ENCODE results near the gene EXOC6. TPM values are rescaled to one million over a fixed set of nuclear protein-coding genes. Genes with fewer than 3 reads are reported as not detected.

The EXOC6 gene
- total and polyA plus RNA-seq, 8 donors: 17.5 to 24.0 (median 19.8) TPM

DNA sequence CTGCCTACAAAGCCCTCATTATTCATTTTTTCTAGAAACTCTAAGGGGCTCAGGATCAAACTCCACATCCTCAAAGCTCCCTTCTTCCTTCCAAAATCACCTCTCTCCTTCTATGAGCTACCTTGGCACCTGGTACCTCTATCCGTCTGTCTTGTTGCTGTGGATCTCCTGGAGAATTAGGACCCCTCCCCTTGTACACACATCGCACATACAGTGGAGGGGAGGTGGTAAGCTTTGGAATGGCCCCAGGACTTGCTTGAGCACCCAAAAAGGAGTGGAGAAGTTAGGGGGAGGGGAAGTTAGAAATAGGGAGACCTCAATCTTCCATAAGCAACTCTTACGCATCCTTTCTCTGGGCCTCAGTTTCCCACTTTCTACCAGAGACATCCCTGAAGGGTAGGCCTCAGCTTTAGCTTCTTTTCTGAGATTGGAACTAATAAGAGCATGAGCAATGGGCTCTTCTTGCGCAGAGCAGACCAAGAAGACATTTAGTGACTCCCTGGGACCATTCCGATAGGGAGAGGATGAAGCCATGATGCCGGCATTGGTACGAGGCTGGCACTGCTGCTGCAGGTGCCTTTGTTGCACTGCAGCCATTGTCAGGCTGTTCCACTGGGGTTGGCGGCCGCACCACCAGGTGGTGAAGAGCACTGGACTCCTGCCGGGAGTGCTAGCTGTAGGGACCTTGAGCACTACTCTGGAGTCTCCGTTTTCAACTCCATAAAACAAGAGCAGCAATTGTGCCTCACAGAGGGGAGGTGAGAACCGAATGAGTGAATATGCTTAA lies 216.7 kb downstream of the EXOC6 start:
- H3K4me1 ChIP-seq: peaks cover 16 to 41% of the 10 kb centered on the region in 2 donors
- peaks cover 0 to 24% of the 10 kb centered on the region in 2 donors for H3K36me3 ChIP-seq
- ATAC-seq: no peak
- peaks cover 98 to 100% of the 10 kb centered on the region in 2 donors for H3K27me3 ChIP-seq
- peak in 1 of 4 donors; percentile 43 for DNase-seq
- H3K27ac ChIP-seq: no peak overlapping the region
- intact Hi-C loops (cut with DNase I): no loop called here
- H3K4me3 ChIP-seq: no peak overlapping the region
- H3K9me3 ChIP-seq: no peaks in the 10 kb centered on the region
- TF ChIP-seq, protein P1, sequence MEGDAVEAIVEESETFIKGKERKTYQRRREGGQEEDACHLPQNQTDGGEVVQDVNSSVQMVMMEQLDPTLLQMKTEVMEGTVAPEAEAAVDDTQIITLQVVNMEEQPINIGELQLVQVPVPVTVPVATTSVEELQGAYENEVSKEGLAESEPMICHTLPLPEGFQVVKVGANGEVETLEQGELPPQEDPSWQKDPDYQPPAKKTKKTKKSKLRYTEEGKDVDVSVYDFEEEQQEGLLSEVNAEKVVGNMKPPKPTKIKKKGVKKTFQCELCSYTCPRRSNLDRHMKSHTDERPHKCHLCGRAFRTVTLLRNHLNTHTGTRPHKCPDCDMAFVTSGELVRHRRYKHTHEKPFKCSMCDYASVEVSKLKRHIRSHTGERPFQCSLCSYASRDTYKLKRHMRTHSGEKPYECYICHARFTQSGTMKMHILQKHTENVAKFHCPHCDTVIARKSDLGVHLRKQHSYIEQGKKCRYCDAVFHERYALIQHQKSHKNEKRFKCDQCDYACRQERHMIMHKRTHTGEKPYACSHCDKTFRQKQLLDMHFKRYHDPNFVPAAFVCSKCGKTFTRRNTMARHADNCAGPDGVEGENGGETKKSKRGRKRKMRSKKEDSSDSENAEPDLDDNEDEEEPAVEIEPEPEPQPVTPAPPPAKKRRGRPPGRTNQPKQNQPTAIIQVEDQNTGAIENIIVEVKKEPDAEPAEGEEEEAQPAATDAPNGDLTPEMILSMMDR (IDR thresholded peaks at IDR 0.05): no peak

DNA sequence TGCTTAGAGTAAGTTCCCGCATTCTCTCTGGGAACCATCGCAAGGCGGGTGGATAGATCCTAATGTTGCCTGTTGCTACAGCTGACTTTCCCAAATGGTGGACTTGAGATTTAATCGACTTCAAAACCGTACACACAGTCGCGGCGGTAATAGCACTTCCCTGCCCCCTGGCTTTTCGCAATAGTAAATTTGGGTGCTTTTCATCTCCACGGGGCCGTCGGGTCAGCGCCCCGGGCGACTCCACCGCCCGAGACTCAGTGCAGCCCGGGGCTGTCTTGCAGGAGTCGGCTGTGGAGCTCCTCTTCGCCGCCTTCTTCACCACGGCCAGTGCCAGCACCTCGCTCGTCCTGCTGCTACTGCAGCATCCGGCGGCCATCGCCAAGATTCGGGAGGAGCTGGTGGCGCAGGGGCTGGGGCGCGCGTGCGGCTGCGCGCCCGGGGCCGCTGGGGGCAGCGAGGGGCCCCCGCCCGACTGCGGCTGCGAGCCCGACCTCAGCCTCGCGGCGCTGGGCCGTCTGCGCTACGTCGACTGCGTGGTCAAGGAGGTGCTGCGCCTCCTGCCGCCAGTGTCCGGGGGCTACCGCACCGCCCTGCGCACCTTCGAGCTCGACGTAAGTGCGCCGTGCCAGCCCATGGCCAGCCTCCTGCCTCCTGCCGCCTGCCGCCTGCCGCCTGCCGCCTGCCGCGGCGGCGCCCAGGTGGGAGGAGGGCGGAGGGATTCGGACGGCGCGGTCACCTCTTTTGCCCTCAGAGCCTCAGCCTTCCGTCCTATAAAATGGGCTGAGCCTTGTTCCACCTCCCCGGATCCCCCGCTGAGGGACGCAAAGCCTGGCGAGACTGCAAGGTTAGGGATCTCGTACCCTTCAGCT lies 217.6 kb downstream of the EXOC6 start:
- H3K27ac ChIP-seq: no peak overlapping the region
- H3K9me3 ChIP-seq: no peaks in the 10 kb centered on the region
- ATAC-seq: no peak
- intact Hi-C loops (cut with DNase I): no loop called here
- peaks cover 0 to 15% of the 10 kb centered on the region in 2 donors for H3K36me3 ChIP-seq
- H3K4me1 ChIP-seq: peaks cover 16 to 38% of the 10 kb centered on the region in 2 donors
- peaks cover 96 to 100% of the 10 kb centered on the region in 2 donors for H3K27me3 ChIP-seq
- TF ChIP-seq, protein P1 (IDR thresholded peaks at IDR 0.05): no peak
- no peak for DNase-seq
- H3K4me3 ChIP-seq: no peak overlapping the region

DNA sequence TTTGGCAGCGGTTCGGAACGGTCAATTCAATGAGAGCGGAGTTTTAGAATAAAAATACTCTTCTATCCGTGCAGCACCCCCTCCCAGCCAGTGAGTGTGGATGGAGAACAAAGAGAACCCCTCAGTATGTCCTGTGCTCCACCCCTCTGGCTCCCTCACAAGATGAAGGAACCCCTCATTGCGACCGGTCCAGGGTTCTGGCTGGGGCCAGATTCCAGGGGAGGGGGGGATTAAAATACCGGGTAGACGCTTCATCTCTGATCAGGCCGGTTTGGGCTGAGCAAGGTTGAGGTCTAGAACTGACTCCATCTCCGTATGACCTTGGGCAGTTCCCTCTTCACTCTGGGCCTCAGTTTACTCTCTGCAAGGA lies 218.2 kb downstream of the EXOC6 start:
- Histone ChIP-seq H3K4me3 (no peak overlapping the region), H3K9me3 (no peaks in the 10 kb centered on the region), H3K4me1 (peaks cover 16 to 32% of the 10 kb centered on the region in 2 donors), H3K27me3 (peaks cover 95 to 100% of the 10 kb centered on the region in 2 donors), H3K36me3 (peaks cover 0 to 12% of the 10 kb centered on the region in 2 donors), H3K27ac (no peak overlapping the region)
- DNase-seq (no peak), ATAC-seq (no peak)
- TF ChIP-seq, protein P1 (IDR thresholded peaks at IDR 0.05): no peak
- intact Hi-C loops (cut with DNase I): no loop called here

DNA sequence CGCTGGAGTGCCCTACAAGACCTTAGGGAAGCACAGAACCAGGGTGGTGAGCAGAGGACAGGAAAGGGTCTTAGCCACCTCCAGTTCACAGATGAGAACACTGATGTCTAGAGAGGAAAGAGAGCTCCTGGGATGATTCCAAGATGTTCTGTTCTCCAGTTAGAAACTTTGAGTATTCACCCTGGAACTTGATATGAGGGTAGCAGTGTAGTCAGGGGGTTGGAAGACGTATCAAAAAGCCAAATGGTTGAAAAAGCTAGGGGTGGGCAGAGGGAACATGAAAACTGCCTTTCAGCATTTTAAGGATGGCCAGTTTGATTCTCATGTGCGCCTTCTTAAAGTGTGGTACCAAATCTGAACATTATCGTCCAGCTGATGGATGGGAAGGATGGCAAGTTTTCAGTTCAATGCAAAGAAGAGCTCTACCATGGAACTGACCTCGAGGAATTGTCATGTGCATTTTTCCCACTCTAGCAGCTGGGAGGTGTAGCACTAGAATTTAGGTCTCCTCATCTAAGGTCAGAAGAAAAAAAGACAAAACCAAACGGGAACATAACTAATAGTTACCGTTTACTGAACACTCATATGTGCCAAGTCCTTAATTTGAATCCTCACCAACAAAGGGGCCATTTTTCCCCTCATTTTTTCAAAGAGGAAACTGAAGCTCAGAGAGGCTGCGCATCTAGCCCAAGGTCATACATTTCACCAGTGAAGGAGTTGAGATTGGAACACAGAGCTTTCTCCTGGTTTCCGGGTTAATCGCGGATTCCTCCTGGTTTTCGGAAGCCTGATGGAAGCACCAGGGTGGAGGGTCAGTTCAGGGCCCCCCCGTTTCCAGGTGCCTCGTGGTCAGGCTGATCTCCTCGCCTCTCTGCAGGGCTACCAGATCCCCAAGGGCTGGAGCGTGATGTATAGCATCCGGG lies 219.4 kb downstream of the EXOC6 start:
- Histone ChIP-seq H3K4me1 (peaks cover 12 to 31% of the 10 kb centered on the region in 2 donors), H3K27me3 (peaks cover 96 to 100% of the 10 kb centered on the region in 2 donors), H3K36me3 (peaks cover 0 to 12% of the 10 kb centered on the region in 2 donors), H3K4me3 (no peak overlapping the region), H3K9me3 (no peaks in the 10 kb centered on the region), H3K27ac (no peak overlapping the region)
- no peak for ATAC-seq
- DNase-seq: no peak
- TF ChIP-seq, protein P1 (IDR thresholded peaks at IDR 0.05): no peak
- intact Hi-C loops (cut with DNase I): no loop called here

Data from left lung (tissue), 10 donors.